Hypothalamus (tissue), 51 donors: ENCODE measurements around the gene LCP1.
"Not testable (repeated sequence)": the region's sequence is repeated elsewhere in the genome, so short reads cannot be mapped to it uniquely, and the experiment has no call there.

Experiments
- DNase-seq, 51 donors: peaks; one replicate each; lab custom pipeline; 2025; lab: John Stamatoyannopoulos, UW

The LCP1 gene

GRCh38 chr13:46164661-46165060 lies 17.3 kb downstream of the LCP1 start:
- no peak for DNase-seq

DNA sequence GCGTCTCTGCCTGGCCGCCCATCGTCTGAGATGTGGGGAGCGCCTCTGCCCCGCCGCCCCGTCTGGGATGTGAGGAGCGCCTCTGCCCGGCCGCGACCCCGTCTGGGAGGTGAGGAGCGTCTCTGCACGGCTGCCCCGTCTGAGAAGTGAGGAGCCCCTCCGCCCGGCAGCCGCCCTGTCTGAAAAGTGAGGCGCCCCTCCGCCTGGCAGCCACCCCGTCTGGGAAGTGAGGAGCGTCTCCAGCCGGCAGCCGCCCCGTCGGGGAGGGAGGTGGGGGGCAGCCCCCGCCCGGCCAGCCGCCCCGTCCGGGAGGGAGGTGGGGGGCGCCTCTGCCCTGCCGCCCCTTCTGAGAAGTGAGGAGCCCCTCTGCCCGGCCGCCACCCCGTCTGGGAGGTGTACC lies 19.2 kb downstream of the LCP1 start:
- DNase-seq, result not testable (repeated sequence)

DNA sequence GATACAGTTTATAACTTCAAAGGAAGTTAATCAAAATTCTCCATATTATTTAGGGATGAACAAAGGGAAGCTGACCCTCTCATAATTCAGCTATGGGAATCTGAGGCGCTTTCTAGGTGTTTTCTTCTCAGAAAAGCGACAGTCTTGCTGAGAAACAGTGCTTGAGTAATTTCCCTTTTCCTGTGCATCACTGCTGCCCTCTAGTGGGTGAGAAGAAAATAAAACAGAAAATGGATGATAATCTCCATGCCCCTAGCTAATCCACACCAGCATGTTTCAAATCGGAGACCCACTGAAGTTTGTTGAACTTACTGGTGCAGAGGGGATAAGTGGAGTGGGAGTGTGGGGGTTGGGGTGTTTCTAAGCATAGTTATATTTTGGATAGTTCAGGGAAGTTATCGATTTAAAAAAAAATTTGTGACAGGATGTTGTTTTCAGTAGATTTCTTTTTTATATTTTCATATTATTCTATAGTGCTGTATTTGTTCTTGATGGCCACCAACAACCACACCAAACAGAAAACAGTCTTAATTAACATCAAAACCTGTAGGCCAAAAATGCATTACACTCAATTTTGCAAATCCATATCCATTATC lies 21.4 kb downstream of the LCP1 start:
- peak in 2 of 51 donors; percentile 12 to 41 for DNase-seq

- DNase-seq, result no peak
Observed at GRCh38 chr13:46160065-46160464, 21.9 kb downstream of the LCP1 start.

- no peak for DNase-seq
Observed at GRCh38 chr13:46158983-46159382, 23.0 kb downstream of the LCP1 start.

GRCh38 chr13:46158222-46158621 lies 23.8 kb downstream of the LCP1 start:
- DNase-seq, result no peak

DNA sequence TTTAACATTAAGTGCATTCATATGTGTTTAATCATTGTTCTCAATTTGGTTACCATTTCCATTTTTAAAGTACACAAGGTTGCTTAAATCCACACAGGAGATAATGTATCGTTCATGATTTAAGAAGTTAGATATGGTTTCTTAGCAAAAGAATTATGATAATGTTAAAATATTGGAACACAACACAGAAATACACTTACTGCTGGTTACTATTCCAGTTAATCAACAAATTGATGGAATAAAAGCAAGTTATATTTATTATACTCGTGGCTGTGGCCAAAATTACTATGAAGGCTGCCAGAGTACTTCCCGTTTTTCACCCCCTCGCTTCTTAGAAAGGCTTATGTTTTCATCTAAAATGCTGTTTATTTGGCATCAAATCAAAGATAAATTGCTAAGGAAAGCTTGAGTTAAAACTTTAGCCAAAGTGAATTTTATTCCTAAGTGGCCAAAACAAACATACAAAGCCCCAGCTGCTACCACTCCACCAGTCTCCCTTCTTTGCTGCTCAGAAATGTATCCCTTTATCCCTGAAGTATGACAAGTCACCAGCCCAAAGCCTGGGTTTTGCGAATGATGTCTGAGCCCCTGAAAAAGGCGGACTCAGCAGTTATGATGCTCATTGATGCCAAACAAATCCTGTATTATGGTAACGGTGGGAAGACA lies 27.7 kb downstream of the LCP1 start:
- no peak for DNase-seq

DNA sequence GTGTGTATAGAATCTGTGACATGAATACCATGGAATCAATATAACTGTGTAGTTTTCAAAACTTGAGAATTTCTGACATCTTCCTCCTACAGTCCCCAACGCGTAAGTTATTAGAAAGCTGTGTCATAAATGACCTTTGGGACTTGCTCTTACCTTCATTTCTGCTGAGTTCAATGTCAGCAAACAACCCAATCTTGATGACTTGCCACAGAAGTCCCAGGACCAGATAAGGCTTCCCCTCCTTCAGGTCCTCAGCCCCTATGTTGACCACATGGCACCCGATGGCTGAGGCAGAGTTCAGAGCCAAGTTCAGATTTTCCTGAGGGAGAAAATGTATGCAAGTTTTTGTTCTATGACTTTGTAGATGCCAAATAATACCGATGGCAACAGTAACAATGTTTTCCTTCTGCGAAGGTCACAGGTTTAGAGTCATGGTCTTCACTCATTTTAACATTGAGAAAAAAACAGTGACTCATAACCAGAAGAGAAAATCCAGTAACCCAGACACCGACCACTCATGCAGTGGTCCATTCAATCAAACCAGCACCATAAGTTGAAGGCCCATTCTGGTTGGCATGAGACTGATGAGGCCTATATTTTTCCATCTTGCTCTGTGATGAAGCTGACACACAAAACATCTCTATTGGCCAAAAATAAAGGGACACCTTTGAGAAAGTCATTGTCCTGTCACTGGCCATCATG lies 29.2 kb downstream of the LCP1 start:
- DNase-seq, result no peak

DNA sequence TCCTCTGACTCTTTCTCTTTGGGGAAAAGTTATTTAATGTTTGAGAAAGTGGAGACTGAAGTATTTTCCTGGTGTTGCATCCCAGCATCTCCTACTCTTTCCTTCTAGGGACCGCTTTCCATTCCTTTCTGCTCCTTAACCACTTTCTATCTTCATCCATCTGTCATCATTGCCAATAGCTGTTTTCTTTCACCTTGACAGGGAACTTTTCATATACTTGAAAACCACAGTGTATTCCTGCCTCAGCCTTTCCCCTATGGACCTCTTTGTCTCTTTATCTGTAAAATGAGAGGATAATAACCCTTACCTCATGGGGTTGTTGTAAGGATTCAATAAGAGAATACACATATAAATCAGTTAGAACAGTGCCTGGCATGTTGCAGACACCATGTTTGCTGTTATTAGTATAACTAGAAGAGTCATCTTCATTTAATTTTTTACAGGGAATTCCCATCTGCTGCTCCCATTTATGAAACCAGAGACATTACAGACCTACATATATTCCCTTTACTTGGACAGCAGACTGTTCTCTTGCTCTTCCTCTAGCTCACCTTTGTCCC lies 31.8 kb downstream of the LCP1 start:
- no peak for DNase-seq

GRCh38 chr13:46149272-46150133 lies 32.5 kb downstream of the LCP1 start:
- no peak for DNase-seq

- DNase-seq, result peak in 21 of 51 donors; percentile 5 to 44 (median 22)
Observed at GRCh38 chr13:46146898-46147297, 35.1 kb downstream of the LCP1 start.

DNA sequence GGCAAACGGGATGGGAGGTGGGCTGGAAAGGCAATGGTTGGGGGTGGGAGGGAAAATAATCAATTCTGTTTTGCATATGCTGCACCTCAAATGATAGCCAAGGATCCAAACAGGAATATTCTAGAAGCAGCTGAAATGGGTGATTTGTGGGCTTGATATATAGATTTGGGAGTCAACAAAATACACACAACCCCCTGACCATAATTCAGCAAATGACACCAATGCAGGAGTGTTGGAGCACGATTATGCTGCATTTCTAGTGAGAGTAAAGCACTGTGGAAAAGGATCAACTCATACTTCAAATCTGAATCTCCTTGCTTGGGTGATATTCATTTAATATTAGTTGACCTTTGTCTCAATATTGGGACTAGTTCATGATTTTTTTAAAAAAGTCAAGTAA lies 36.0 kb downstream of the LCP1 start:
- DNase-seq, result no peak

- DNase-seq, result no peak
Observed at GRCh38 chr13:46145135-46145534, 36.8 kb downstream of the LCP1 start.

GRCh38 chr13:46143184-46143701 lies 38.7 kb downstream of the LCP1 start:
- no peak for DNase-seq

DNA sequence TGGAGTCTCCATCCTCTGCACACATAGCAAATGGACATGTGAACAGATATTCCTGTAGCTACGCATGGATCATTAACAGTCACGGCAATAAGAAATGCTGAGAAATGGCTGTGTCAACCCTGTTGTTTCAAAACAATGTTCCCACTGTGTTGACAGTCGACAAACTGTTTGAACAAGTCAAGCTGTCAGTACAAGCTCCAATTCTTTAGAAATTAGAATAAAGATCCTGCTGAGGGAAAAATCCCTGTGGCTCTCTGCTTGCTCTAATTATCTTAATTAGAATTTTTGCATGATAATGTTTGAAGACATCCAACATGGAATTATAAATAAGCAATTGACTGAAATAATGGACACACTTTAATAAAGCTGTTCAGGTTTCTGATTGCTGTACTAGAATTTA lies 39.2 kb downstream of the LCP1 start:
- no peak for DNase-seq

GRCh38 chr13:46140044-46140443 lies 41.9 kb downstream of the LCP1 start:
- DNase-seq, result no peak

- DNase-seq, result no peak
Observed at GRCh38 chr13:46137627-46138317, 44.2 kb downstream of the LCP1 start.

DNA sequence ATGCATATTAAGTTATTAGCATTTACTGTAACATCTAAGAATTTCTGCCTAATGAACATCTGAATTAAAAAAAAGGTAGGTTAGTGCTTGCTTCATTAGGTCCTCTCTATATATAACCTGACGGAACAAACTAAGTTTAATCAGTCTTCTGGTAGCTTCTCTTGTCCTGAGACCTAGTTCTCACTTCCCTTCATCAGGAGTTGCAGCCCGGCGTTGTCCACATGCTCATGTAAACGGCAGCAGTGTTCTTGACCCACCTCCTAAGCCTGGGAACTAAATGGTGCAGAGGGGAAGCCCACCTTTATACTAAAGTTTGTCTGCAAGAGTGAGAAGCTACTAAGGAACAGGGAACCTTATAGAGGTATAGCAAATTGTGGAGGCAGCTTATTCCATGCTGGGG lies 45.3 kb downstream of the LCP1 start:
- no peak for DNase-seq

GRCh38 chr13:46134961-46135522 lies 46.9 kb downstream of the LCP1 start:
- DNase-seq, result no peak

DNA sequence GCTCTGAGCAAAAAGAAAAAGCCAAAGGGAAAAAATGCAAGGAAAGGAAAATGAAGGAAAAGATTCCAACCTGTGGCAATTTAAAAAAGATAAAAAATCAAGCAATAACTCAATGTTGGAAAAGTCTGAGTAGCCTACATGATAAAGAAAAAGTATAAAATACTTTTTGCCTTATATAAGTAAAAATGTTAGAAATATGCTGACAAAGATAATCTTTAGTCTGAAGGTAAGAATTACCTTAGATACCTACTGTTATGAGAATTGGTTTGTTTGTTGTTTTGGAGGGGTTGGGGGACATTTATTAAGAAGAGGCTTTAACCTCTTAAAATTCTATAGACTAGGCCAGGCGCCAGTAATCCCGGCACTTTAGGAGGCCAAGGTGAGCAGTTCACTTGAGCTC lies 47.5 kb downstream of the LCP1 start:
- DNase-seq, result no peak
